Neuronal stem cell (in vitro differentiated cells): ENCODE measurements around the gene FOXP1.

ENCODE experiments used
- DNase-seq: peaks from one replicate; pipeline ENCODE4 v3.0.0-alpha.2; 2013; ENCODE audit warnings: low spot score
- H2AFZ ChIP-seq: one replicate; pipeline ENCODE4 v1.6.1; 2013; ENCODE audit warnings: mild to moderate bottlenecking, low read length, inconsistent platforms
- H2AK5ac ChIP-seq: 2 replicates; pipeline ENCODE4 v1.6.1; 2013; ENCODE audit warnings: low read depth, mild to moderate bottlenecking, inconsistent platforms, low read length, moderate library complexity, mixed read lengths
- H2BK120ac ChIP-seq: 2 replicates; pipeline ENCODE4 v1.6.1; 2013; ENCODE audit warnings: low read depth, mild to moderate bottlenecking, inconsistent platforms, low read length, moderate library complexity, mixed read lengths
- H2BK12ac ChIP-seq: one replicate; pipeline ENCODE4 v1.6.1; 2013; ENCODE audit warnings: low read length, inconsistent platforms
- H2BK15ac ChIP-seq: 2 replicates; pipeline ENCODE4 v1.6.1; 2013; ENCODE audit warnings: mild to moderate bottlenecking, low read length, inconsistent platforms, mixed read lengths
- H2BK5ac ChIP-seq: one replicate; pipeline ENCODE4 v1.6.1; 2013; ENCODE audit warnings: inconsistent platforms, mild to moderate bottlenecking, low read length, moderate library complexity
- H3K14ac ChIP-seq: one replicate; pipeline ENCODE4 v1.6.1; 2013; ENCODE audit warnings: low read length, inconsistent platforms
- H3K18ac ChIP-seq: 2 replicates; pipeline ENCODE4 v1.6.1; 2013; ENCODE audit warnings: low read length, inconsistent platforms
- H3K23ac ChIP-seq: 2 replicates; pipeline ENCODE4 v1.6.1; 2013; ENCODE audit warnings: low read depth, mild to moderate bottlenecking, mixed read lengths, low read length, inconsistent platforms; ENCODE audit not compliant: poor library complexity
- H3K27ac ChIP-seq: replicated peaks from 3 replicates; pipeline ENCODE4 v1.5.1; 2013; ENCODE audit warnings: low read length, inconsistent platforms
- H3K27me3 ChIP-seq, 3 experiments: 2 replicates each; pipeline ENCODE4 v1.6.1; 2013; ENCODE audit warnings: low read length in 3 of 3, mild to moderate bottlenecking in 2 of 3, inconsistent platforms in 1 of 3, low read depth in 1 of 3, mixed read lengths in 1 of 3, moderate library complexity in 1 of 3; ENCODE audit not compliant: control insufficient read depth in 3 of 3, insufficient read depth in 3 of 3
- H3K36me3 ChIP-seq, 2 donors: replicated peaks in 1 of 2; 2 replicates each; pipeline ENCODE4 v1.6.1; 2013; ENCODE audit warnings: low read length in 2 of 2; ENCODE audit not compliant: control insufficient read depth in 2 of 2, insufficient read depth in 2 of 2
- H3K4ac ChIP-seq: 2 replicates; pipeline ENCODE4 v1.6.1; 2013; ENCODE audit warnings: inconsistent platforms, mild to moderate bottlenecking, low read length, moderate library complexity
- H3K4me1 ChIP-seq, 2 donors: 1 replicate in 1 of 2; 2 replicates in 1 of 2; pipeline ENCODE4 v1.6.1; 2013; ENCODE audit warnings: low read length in 2 of 2, low read depth in 1 of 2; ENCODE audit not compliant: control insufficient read depth in 2 of 2, insufficient read depth in 1 of 2
- H3K4me2 ChIP-seq: one replicate; pipeline ENCODE4 v1.6.1; 2013; ENCODE audit warnings: mild to moderate bottlenecking, low read length, inconsistent platforms; ENCODE audit not compliant: insufficient read depth, poor library complexity, severe bottlenecking
- H3K4me3 ChIP-seq, 2 donors: 2 replicates each; pipeline ENCODE4 v1.5.1; 2013; ENCODE audit warnings: low read length in 2 of 2, mild to moderate bottlenecking in 2 of 2, inconsistent platforms in 1 of 2, moderate library complexity in 1 of 2
- H3K79me1 ChIP-seq: one replicate; pipeline ENCODE4 v1.6.1; 2013; ENCODE audit warnings: low read depth, mild to moderate bottlenecking, inconsistent platforms, low read length, moderate library complexity
- H3K9ac ChIP-seq: one replicate; pipeline ENCODE4 v1.6.1; 2013; ENCODE audit warnings: mild to moderate bottlenecking, low read depth, low read length, inconsistent platforms; ENCODE audit not compliant: poor library complexity
- H3K9me3 ChIP-seq, 2 donors: replicated peaks in 1 of 2; 2 replicates each; pipeline versions ENCODE3 to v1.6.1; 2013; ENCODE audit warnings: low read length in 2 of 2, mild to moderate bottlenecking in 2 of 2, inconsistent platforms in 1 of 2, low read depth in 1 of 2, mixed read lengths in 1 of 2, moderate library complexity in 1 of 2; ENCODE audit not compliant: control insufficient read depth in 2 of 2, insufficient read depth in 1 of 2
- H4K8ac ChIP-seq: one replicate; pipeline ENCODE4 v1.6.1; 2013; ENCODE audit warnings: low read depth, mild to moderate bottlenecking, inconsistent platforms, low read length, moderate library complexity
- H4K91ac ChIP-seq: one replicate; pipeline ENCODE4 v1.6.1; 2013; ENCODE audit warnings: low read length, low read depth, mild to moderate bottlenecking, inconsistent platforms; ENCODE audit not compliant: poor library complexity
- WGBS, 2 donors: extraction: QIAGEN DNeasy Blood & Tissue Kit; methylation state at CpG; one replicate each; pipeline ENCODE4 v1.1.7; 2013; ENCODE audit warnings: missing lambda C conversion rate in 2 of 2, mixed read lengths in 1 of 2; ENCODE audit not compliant: insufficient read length in 2 of 2, insufficient replicate concordance in 1 of 2; ENCODE audit errors: extremely low coverage in 2 of 2; 5-methylcytosine and 5-hydroxymethylcytosine counted together

The FOXP1 gene

GRCh38 chr3:71132995-71133730, 450.4 kb downstream of the FOXP1 start:
- Histone ChIP-seq H3K36me3 (peaks cover 0 to 1% of the 10 kb centered on the region in 2 donors), H3K79me1 (no peaks in the 10 kb centered on the region), H3K27ac (no peak overlapping the region), H3K4ac (no peak overlapping the region), H3K4me3 (no peak overlapping the region), H3K23ac (no peak overlapping the region), H2BK15ac (no peak overlapping the region), H3K27me3 (no peaks in the 10 kb centered on the region), H2BK12ac (no peak overlapping the region), H3K18ac (no peak overlapping the region), H2AFZ (no peak overlapping the region), H3K9me3 (no peaks in the 10 kb centered on the region), H2AK5ac (no peak overlapping the region), H3K9ac (no peak overlapping the region), H3K14ac (no peak overlapping the region), H2BK5ac (no peak overlapping the region), H3K4me1 (peaks cover 19 to 49% of the 10 kb centered on the region in 2 donors), H4K91ac (no peak overlapping the region), H4K8ac (no peak overlapping the region), H2BK120ac (no peak overlapping the region), H3K4me2 (no peak overlapping the region)
- DNase-seq, result no peak
- no CpG with 5 or more reads among the region's 8 CpGs for WGBS, 2 donors

GRCh38 chr3:71131375-71132314, 451.9 kb downstream of the FOXP1 start:
- Histone ChIP-seq H4K91ac (no peak overlapping the region), H3K9ac (no peak overlapping the region), H2BK120ac (no peak overlapping the region), H3K4ac (no peak overlapping the region), H3K4me3 (no peak overlapping the region), H3K18ac (no peak overlapping the region), H2BK12ac (no peak overlapping the region), H3K27ac (no peak overlapping the region), H3K79me1 (no peaks in the 10 kb centered on the region), H3K4me1 (peaks cover 18 to 54% of the 10 kb centered on the region in 2 donors), H4K8ac (no peak overlapping the region), H2AK5ac (no peak overlapping the region), H3K4me2 (no peak overlapping the region), H2BK15ac (no peak overlapping the region), H3K23ac (no peak overlapping the region), H2AFZ (peak overlapping the region; percentile 2), H2BK5ac (no peak overlapping the region), H3K9me3 (no peaks in the 10 kb centered on the region), H3K14ac (no peak overlapping the region), H3K27me3 (no peaks in the 10 kb centered on the region), H3K36me3 (peaks cover 0 to 1% of the 10 kb centered on the region in 2 donors)
- no peak for DNase-seq
- no CpG with 5 or more reads among the region's 10 CpGs for WGBS, 2 donors

GRCh38 chr3:71130471-71131374, 452.8 kb downstream of the FOXP1 start:
- no peak overlapping the region for H3K27ac ChIP-seq
- H3K79me1 ChIP-seq, result no peaks in the 10 kb centered on the region
- H2BK15ac ChIP-seq, result no peak overlapping the region
- H4K8ac ChIP-seq, result no peak overlapping the region
- no peak overlapping the region for H3K9ac ChIP-seq
- DNase-seq, result no peak
- peak overlapping the region; percentile 22 for H3K4me2 ChIP-seq
- WGBS, 2 donors, result no CpG with 5 or more reads among the region's 19 CpGs
- peak overlapping the region; percentile 71 for H2AFZ ChIP-seq
- H2BK5ac ChIP-seq, result no peak overlapping the region
- no peak overlapping the region for H4K91ac ChIP-seq
- H3K9me3 ChIP-seq, result no peaks in the 10 kb centered on the region
- peak overlapping the region in 1 of 2 donors; percentile 59 for H3K4me3 ChIP-seq
- no peak overlapping the region for H2BK12ac ChIP-seq
- H2BK120ac ChIP-seq, result no peak overlapping the region
- no peak overlapping the region for H3K4ac ChIP-seq
- H3K18ac ChIP-seq, result no peak overlapping the region
- no peak overlapping the region for H3K23ac ChIP-seq
- peaks cover 18 to 53% of the 10 kb centered on the region in 2 donors for H3K4me1 ChIP-seq
- H3K14ac ChIP-seq, result no peak overlapping the region
- H3K36me3 ChIP-seq, result peaks cover 0 to 1% of the 10 kb centered on the region in 2 donors
- H2AK5ac ChIP-seq, result no peak overlapping the region
- H3K27me3 ChIP-seq, result no peaks in the 10 kb centered on the region
